ENCODE measurements around the gene SNAI3.
"Not testable (repeated sequence)": the region's sequence is repeated elsewhere in the genome, so short reads cannot be mapped to it uniquely, and the experiment has no call there.

Gene SNAI3

DNA sequence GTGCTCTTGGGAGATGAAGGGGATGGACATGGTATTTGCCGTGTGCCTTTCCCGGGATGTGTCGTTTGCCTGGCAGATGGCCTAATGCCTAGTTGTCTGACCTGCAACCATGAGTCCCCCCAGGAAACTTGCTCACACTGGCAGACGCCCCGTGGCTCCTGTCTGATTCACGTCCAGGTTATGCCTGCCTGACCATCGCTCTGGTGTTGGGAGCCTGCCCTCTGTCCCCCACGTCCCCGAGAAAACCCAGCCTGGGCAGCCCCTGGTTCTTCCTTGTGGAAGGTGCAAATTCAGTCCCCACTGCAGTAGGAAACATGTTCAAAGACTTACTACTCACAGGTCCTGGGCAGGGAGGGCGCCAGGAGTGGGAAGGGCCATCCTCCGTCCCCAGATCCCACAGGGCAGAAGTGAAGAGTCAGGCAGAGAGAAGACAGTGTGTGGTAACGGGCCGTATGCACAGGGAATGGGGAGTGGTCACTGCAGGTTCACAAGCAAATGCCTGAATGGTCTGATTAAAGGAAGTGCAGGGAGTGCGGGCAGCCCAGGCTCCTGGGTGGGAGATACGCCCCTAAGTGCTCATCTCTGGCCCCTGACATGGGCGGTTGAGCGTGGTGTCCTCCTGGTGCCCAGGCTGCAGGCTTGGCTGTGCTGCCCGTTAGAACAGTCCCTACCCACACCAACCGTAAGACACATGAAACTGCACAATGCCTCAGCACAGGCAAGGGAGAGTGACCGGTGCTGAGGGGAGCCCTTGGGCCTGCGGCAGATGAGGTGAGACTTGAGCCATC, 4.2 kb upstream of the SNAI3 start:
- DNase-seq, result no peak

DNA sequence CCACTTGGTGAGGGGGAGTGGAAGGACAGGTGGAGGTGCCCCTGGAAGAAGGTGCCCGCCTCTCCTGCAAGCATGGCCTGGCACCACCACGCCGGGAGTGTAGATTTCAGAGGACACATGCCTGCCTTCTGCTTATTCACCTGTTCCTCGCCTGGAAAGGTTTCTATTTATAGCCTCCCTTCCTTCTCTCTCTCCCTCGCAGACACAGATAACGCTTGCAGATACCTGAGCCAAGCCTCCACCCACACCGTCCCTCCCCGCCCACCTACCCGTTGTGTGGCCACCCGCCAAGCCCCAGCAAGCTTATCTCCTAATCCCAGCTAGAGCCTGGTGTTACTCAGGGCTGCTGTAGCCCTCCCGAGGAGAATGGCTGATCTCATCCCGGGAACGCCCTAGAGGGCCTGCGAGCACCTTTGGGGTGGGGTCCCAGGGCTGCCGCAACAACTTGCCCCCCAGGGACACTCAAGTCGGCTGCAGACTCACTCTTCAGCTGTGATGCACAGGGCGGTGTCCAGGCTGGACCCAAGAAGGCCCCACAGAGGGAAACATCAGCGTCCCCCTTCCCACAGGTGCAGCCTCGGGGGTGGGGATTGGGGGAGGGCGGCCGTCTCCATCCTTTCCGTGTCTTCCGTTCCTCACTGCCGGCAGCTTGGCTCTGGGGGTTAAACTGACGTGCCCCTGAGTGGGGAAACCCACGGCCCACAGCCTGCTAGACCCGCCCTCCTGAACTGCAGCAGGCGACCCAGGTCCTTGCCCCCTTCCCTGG, 1.9 kb upstream of the SNAI3 start:
- DNase-seq, result no peak

DNA sequence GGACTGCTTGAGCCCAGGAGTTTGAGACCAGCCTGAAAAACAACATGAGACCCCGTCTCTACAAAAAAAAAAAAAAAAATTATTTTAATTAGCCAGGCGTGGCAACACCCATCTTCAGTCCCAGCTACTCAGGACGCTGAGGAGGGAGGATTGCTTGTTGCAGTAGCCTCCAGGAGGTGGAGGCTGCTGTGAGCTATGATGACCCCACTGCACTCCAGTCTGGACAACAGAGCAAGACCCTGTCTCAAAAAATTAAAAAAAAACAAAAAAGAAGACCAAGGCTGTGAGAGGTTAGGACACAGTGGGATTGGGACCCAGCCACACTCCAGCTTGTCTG, 1.3 kb upstream of the SNAI3 start:
- no peak for DNase-seq

DNA sequence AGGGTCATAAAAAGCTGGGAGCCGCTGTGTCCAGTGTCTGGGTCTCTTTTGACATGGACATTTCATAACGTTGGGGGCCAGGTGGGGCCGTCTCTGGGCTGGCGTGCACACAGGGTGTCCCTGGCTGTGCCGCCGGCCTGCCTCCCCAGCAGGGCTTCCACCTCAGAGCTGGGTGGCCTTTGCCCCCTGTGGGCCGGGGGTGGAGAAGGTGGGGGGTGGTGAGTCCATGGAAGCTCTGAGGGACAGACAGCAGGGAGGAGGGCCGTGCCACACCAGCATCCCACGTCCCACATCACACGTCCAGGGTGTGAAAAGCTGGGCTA, 908 bp upstream of the SNAI3 start:
- no peak for DNase-seq

DNA sequence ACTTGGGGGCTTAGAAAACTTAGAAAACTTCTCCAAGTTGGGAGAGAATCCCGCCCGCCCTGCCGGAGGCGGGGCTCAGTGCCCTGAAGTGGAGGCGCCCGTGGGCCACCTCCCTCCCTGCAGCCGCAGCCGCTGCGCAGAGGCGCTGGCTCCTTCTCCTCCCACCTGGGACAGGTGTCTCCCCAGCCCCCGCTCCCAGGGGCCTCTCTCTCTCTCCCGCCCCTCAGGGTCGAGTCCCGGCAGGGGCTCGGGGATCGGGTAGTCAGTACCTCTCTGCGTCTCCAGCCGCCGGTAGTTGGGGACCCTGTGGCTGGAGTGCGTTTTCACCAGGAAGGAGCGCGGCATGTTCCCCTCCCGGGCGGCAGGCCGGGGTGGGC, 257 bp downstream of the SNAI3 start:
- DNase-seq, result peak in 4 of 6 experiments; percentile 45 to 75 (median 56)

DNA sequence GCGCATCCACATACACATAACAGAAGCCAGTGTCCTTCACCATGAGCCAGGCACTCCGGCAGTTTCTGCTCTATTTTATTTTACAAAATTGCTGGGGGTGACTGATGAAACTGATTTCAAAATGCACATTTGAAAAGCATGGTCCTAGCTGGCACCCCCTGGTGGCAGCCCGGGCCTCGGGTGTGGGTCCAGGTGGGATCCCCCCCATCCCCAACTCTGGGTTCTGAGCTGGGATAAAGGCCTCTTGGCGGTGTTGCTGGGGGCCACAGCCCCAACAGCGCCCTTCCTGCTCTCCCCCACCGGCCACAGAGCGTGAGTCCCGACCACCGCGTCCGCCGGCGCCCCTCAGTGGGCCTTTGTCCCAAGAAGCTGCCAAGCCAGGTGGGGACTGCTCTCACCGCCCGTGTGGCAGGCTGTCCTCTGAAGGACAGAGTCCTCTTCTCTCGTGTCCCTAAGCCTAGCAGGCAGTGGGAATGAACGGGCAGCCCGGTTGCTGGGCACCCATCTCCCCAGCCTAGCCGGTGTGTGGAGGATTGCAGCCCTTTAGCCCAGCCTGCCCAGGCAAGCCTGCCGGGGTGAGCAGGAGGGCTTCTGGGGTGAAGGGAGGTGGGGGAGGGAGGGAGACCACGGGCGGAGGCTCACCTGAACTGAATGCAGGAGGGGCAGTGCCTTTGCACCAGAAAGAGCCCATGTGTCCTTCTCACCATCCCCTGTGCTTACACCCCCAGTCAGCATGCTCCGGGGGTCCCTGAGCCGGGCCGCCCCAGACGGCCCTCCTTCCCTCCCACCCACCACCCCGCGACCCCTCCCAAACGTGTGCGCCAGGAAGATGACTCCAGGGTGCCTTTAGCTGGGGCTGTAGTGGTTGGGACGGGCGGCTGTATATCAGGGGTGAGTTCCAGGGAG, 898 bp downstream of the SNAI3 start:
- peak in 5 of 6 experiments; percentile 33 to 63 (median 47) for DNase-seq

DNA sequence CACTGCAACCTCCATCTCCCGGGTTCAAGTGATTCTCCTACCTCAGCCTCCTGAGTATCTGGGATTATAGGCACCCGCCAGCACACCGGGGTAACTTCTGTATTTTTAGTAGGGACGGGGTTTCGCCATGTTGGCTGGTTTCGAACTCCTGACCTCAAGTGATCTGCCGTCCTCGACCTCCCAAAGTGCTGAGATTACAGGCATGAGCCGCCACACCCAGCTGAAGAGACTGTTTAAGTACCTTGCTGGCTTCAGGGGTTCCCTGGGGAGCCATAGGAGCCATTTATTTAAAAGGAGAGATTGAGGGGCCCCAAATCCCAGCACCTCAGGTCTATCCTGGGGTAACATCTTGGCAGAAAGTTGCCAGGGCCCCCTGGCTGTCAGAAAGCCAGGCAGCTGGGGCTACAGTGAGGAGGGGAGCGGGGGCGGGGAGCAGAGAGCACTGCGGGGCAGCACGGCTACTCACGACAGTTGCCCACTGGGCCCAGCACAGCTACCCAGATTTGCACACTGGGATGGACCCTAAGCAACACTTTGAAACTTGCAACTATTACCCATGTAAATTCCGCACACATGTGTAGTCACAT, 1.6 kb downstream of the SNAI3 start:
- DNase-seq, result no peak

DNA sequence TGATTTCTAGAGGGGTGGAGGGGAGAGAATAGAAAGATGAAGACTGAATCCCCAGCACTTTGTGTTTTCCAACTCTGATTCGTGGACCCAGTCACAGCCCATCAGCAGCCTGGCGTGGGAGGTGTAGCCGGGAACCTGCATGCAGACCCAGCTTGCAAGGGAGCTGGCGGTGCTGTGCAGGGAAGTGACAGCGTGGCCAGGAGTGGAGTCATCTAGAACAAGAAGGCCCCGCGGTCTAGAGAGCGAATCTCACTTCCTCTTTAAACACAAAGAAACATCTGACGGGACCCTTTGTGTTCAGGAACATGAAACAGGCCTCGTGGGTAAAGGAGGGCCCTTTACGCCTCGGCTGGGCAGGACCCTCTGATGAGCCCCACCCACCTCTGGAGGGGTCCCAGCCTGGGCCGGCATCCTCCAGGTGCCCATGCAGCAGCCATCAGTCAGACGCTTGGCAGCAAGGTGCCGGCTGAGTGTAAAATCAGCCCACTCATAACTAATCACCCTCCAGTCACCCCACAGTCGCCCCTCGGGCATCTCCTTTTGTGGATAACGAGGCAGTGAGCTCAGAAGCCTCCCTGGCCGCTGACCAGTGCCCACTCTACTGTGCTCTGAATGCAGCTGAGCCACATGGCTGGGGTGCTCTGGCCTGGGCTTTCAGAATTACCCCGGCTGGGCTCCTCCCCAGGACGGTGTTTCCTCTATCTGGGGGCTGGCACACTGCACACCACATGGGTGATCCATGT, 4.4 kb downstream of the SNAI3 start:
- peak in 5 of 6 experiments; percentile 27 to 66 (median 42) for DNase-seq

DNA sequence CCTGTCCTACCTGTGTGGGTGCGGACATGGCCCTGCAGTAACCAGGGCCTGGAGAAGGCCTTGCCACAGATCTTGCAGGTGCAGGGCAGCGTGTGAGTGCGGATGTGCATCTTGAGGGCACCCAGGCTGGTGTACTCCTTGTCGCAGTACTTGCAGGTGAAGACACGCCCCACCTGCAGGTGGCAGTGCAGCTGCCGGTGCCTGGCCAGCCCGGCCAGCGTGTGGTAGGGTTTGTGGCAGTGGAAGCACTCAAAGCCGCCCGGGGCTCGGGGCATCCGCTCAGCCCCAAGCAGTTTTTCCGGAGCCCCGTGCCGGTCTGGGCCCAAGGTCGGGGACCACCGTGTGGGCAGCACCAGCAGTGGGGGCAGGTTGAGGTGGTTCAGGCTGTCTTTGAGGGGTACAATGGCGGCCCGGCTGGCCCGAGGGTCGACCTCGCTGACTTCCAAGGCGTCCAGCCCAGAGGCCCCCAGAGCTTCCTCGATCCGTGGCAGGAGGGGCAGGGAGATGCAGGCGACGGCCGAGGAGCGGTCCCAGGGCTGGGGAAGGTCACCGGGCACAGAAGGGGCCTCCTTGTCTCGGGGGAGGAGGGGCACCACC, 5.1 kb downstream of the SNAI3 start:
- peak in 5 of 6 experiments; percentile 17 to 47 (median 39) for DNase-seq

DNA sequence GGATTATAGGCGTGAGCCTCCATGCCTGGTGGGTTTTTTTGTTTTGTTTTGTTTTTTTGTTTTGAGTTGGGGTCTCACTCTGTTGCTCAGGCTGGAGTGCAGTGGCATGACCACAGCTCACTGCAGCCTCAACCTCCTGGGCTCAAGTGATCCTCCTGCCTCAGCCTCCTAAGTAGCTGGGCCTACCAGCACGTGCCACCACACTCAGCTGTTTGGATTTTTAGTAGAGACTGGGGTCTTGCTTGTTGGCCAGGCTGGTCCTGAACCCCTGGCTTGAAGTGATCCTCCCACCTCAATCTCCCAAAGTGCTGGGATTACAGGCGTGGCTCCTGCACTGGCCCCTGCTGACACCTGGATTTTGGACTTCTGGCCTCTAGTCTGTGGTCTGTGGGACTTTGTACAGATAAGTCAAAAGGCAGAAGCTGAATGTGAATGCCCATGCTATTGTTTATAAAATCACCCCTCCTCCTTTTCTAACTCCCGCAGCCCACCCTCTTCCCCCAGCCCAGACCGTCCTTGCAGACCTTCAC, 5.7 kb downstream of the SNAI3 start:
- DNase-seq, result no peak

DNA sequence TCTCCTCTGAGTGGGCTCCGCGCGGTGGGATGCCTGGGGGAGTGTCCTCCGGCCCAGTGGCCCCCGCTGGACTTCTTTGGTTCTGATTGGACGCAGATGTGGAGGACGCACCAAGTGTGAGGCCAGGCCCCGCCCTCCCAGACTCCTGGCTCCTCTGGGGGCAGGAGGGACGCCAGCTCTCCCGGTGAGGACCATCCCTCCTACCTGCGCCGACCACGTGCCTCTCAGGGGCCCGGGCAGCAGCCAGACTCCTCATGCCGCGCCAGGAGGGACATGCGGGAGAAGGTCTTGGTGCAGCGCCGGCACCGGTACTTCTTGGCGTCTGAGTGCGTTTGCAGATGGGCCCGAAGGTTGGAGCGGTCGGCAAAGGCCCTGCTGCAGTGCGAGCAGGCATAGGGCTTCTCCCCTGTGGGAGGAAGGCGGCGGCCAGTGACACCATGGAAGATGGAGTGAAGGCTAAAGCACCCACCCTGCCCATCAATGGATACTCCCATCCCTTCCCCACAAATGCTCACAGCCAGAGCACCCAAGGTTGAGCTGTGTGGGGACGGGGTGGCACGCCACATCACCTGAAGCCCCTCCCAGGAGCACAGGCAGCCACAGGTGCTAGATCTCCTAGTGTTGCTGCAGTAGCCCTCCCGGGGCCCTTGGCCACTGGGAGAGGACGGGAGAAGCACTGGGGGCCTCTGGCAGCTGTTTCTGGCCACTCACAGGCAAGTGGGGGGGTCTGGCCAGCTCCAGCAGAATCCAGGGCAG, 7.9 kb downstream of the SNAI3 start:
- DNase-seq, result no peak

DNA sequence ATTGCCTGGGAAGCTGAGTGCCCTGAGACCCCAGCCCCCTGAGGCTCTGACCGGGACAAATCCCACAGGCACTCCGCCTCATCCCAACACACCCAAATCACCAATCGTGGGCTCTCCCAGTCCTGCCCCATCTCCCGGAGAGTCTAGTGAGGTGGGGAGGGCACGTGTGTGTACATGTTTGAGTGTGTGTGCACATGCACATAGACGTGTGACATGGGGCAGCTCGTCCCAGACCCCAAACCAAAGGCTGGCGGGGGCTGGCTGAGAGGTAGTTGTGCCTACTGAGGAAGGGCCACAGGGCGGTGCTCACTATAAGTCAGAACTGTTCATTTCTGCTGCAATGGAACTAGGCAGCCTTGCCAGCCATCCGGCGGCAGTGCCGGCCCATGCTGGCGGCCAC, 8.6 kb downstream of the SNAI3 start:
- DNase-seq, result no peak

DNA sequence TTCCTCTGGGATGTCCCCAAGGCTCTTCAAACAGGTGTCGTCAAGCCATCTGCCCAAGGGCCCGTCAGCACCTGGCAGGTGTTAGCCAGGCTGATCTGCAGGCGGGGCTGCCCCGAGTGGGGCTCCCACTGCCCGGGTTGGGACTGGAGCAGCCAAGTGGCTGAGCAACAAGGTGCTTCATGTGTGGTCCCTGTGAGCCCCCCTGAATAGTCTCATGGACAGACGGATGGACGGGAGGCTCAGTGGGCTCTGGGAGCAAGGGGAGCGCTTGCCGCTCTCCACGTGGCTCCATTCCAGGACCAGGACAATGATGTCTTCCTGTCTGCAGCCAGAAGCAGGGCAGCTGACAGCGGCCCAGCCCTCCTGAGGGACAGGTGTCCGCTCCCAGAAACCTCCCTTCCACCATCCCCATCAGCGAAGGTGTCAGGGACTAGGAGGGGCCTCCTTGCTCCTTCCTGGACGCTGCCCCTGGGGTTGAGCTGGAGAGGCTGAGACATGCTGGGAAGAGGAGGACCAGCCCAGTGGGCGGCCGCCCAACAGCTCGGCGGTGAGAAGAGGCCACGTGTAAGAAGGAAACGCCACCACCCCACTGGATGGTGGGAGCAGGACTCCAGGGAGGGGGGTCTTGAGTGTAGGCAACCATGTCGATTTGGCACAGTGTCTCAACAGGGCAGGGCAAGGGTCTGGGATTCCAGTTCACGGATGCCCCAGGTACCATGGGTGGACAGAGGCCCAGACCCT, 9.6 kb downstream of the SNAI3 start:
- DNase-seq, result no peak

DNA sequence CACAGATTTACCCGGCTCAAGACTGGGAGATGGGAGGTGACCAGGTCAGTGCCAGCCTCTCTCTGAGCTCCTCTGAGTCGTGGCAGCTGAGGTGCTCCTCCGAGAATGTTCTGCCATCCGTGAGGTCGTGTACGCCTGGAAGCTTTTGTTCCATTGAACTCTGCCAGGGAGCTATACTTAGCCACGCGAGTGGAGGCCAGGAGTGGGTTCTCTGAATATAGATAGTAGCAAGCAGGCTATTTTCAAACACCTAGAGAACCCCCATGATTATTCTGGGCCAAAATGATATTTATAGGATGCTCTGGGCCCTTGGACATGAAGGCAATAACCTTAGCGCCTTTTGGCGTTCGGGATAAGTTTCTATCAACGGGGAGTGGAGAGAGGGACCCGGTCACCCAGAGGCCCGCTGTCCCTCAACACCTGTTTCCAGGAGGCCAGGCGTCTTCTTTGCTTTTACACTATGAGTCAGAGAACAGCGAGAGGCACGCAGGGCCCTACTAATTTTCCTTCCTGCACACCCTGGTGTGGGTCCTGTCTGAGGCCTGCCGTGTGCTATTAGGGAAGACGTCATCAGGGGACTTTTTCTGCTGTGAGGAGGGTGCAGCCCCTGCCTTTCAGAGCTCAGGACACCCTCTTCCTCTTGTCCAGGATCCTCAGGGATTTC, 12.5 kb downstream of the SNAI3 start:
- no peak for DNase-seq

DNA sequence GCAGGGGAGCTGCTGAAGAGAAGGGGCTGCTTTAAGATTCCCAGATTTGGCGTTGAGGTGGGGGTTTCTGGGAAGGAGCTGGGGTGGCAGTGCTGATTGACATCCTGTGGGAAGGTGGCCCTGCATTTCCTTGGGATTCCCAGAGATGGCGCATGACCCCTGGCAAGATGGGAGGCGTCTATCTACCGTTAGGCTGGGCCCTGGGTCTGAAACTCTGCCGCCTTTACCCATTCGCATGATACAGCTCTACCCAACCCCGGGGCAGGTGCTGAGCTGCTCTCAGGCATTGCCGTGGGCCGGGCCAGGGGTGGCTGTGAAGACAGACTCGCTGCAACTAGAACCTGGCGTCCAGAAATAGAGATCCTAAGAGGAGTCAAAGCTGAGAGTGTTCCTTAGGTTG, 13.5 kb downstream of the SNAI3 start:
- no peak for DNase-seq

DNA sequence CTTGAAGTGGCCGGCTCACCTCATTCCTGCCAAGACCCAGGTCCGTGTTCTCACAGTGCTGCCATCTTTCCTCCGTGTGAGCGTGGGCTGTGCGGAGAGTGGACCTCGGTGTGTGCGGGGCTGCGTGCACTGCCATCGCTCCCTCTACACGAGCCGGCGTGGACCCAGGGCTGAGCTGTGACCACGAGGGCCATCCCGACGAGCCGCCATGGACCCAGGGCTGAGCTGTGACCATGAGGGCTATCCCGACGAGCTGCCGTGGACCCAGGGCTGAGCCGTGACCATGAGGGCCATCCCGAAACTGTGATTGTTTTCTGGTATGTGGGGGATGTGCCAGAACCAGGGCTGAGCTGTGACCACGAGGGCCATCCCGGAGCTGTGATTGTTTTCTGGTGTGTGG, 14.5 kb downstream of the SNAI3 start:
- no peak for DNase-seq

DNA sequence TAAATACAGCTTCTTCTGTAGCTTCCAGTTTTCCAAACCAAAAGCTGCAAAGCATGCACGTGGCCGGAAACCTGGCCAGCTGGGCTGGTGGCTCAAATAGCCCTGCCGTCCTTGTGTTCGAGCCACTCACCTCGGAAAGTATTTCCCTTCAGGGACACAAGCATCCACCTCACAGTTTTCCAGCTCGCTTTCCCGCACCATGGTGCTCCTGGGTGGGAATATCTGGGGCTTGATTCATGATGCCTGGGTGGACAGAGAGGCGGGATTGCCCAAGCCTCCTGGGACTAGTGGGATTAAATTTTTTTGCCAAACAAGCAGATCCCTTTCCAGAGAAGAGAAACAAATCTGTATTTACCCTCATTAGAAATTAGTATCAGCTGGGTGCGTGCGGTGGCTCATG, 16.3 kb downstream of the SNAI3 start:
- DNase-seq, result no peak

DNA sequence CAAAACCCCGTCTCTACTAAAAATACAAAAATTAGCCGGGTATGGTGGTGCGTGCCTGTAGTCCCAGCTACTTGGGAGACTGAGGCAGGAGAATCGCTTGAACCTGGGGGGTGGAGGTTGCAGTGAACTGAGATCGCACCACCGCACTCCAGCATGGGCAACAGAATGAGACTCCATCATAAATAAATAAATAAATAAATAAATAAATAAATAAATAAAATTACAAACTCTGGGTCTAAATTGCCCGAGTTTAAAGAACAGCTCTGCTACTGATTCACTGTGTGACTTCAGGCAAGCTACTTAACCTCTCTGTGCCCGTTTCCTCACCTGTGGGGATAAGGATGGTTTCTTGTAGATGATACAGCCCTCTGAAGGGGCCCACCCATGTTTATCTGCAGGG, 16.8 kb downstream of the SNAI3 start:
- DNase-seq, result not testable (repeated sequence)

DNA sequence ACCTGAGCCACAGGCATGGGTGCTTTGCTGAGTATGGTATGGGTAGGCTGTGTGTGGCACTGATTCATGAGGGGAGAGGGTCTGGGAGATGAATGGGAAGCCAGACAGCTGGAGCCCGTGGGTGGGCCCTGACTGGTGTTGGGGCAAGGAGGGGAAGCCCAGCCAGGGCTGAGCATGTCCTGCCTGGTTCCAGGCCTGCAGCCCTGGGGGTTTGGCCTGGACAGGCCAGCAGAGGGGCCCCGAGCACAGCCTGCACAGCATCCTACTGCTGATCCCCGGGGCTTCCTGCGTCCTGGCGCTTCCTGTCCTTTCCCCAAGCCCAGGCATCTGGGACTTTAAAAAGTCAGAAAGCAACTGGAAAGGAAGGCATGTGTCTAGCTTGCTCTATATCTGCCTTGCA, 18.8 kb downstream of the SNAI3 start:
- no peak for DNase-seq

DNA sequence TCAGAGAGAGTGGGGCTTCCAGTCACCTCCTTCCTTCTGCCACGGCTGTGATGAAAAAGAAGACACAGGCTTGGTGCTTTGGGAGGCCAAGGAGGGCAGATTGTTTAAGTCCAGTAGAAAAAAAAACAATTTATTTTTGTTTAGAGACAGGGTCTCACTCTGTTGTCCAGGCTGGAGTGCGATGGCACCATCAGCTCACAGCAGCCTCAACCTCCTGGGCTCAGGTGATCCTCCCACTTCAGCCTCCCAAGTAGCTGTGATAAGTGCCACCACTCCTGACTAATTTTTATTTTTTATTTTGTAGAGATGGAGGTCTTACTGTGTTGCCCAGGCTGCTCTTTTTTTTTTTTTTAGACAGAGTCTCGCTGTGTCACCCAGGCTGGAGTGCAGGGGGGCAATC, 20.7 kb downstream of the SNAI3 start:
- DNase-seq, result no peak

Measured in stimulated activated naive CD4-positive, alpha-beta T cell (primary cell).